OCI-LY1 (cell line): ENCODE measurements around the gene TREH.

ENCODE experiments used
- EZH2 ChIP-seq: fragments of 200-600 bp; sonication (generic), shearing (Covaris generic); IDR thresholded peaks from 2 replicates; pipeline ENCODE4 v1.8.0; 2017; ENCODE audit warnings: borderline replicate concordance, mixed run types, mild to moderate bottlenecking, antibody characterized with exemption, low read length, moderate library complexity, mixed read lengths
- TF ChIP-seq, protein P1 (sequence below): fragments of 200-600 bp; sonication (generic), shearing (Covaris generic); IDR thresholded peaks from 2 replicates; pipeline ENCODE4 v1.5.1; 2017; ENCODE audit warnings: mild to moderate bottlenecking, antibody characterized with exemption, low read length, moderate library complexity, mixed read lengths

- TF ChIP-seq, protein P1, sequence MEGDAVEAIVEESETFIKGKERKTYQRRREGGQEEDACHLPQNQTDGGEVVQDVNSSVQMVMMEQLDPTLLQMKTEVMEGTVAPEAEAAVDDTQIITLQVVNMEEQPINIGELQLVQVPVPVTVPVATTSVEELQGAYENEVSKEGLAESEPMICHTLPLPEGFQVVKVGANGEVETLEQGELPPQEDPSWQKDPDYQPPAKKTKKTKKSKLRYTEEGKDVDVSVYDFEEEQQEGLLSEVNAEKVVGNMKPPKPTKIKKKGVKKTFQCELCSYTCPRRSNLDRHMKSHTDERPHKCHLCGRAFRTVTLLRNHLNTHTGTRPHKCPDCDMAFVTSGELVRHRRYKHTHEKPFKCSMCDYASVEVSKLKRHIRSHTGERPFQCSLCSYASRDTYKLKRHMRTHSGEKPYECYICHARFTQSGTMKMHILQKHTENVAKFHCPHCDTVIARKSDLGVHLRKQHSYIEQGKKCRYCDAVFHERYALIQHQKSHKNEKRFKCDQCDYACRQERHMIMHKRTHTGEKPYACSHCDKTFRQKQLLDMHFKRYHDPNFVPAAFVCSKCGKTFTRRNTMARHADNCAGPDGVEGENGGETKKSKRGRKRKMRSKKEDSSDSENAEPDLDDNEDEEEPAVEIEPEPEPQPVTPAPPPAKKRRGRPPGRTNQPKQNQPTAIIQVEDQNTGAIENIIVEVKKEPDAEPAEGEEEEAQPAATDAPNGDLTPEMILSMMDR: no peak
- no peak for TF ChIP-seq EZH2
Measured at GRCh38 chr11:118646393-118646792, 33.1 kb downstream of the TREH start.
